ENCODE results near the gene EIF5AL1. TPM values are rescaled to one million over a fixed set of nuclear protein-coding genes. Genes with fewer than 3 reads are reported as not detected.
"Not testable (repeated sequence)": the region's sequence is repeated elsewhere in the genome, so short reads cannot be mapped to it uniquely, and the experiment has no call there.

Gene EIF5AL1
- under 1 TPM in 1 of 4 donors, not detected in 3; 0.53 TPM for total RNA-seq

- not testable (repeated sequence) for H3K4me1 ChIP-seq, H3K27ac ChIP-seq, H3K27me3 ChIP-seq, H3K4me3 ChIP-seq, H3K36me3 ChIP-seq, DNase-seq, H3K9me3 ChIP-seq
Measured at GRCh38 chr10:79511891-79512583, at the start of gene EIF5AL1. EIF5AL1 (plus strand) TSS chr10:79512533; CDS start chr10:79512650, 117 bp downstream.

- H3K36me3 ChIP-seq: no peaks in the 10 kb centered on the region
- H3K27me3 ChIP-seq: no peaks in the 10 kb centered on the region
- no peaks in the 10 kb centered on the region for H3K9me3 ChIP-seq
- H3K4me3 ChIP-seq: no peak overlapping the region
- no peaks in the 10 kb centered on the region for H3K4me1 ChIP-seq
- no peak overlapping the region for H3K27ac ChIP-seq
- no peak for DNase-seq
- no peak for TF ChIP-seq CTCF (IDR thresholded peaks at IDR 0.05)
- no peak for TF ChIP-seq POLR2A (IDR thresholded peaks at IDR 0.05)
Measured at GRCh38 chr10:79463578-79464496, 48.5 kb upstream of the EIF5AL1 start.

- no peaks in the 10 kb centered on the region for H3K9me3 ChIP-seq
- no peaks in the 10 kb centered on the region for H3K36me3 ChIP-seq
- H3K27me3 ChIP-seq: no peaks in the 10 kb centered on the region
Measured at GRCh38 chr10:79465341-79465740, 47.0 kb upstream of the EIF5AL1 start.

GRCh38 chr10:79468015-79468560, 44.2 kb upstream of the EIF5AL1 start:
- no peak for DNase-seq
- Histone ChIP-seq H3K4me1 (no peaks in the 10 kb centered on the region), H3K27me3 (no peaks in the 10 kb centered on the region), H3K9me3 (no peaks in the 10 kb centered on the region), H3K36me3 (no peaks in the 10 kb centered on the region), H3K27ac (peak overlapping the region in 1 of 4 donors; percentile 52), H3K4me3 (no peak overlapping the region)
- no peak for TF ChIP-seq CTCF (IDR thresholded peaks at IDR 0.05)
- TF ChIP-seq POLR2A (IDR thresholded peaks at IDR 0.05): no peak

More at GRCh38 chr10:79465341-79465740, 47.0 kb upstream of the EIF5AL1 start:
- no peaks in the 10 kb centered on the region for H3K4me1 ChIP-seq
- no peak for TF ChIP-seq CTCF (IDR thresholded peaks at IDR 0.05)
- TF ChIP-seq POLR2A (IDR thresholded peaks at IDR 0.05): no peak
- H3K4me3 ChIP-seq: no peak overlapping the region
- DNase-seq: no peak
- H3K27ac ChIP-seq: no peak overlapping the region

GRCh38 chr10:79468841-79469585, 43.3 kb upstream of the EIF5AL1 start:
- H3K27ac ChIP-seq: no peak overlapping the region
- no peak for DNase-seq
- H3K9me3 ChIP-seq: no peaks in the 10 kb centered on the region
- H3K4me1 ChIP-seq: no peaks in the 10 kb centered on the region
- H3K4me3 ChIP-seq: no peak overlapping the region
- no peaks in the 10 kb centered on the region for H3K36me3 ChIP-seq
- no peaks in the 10 kb centered on the region for H3K27me3 ChIP-seq
- TF ChIP-seq POLR2A (IDR thresholded peaks at IDR 0.05) (no peak), CTCF (IDR thresholded peaks at IDR 0.05) (no peak)
